SH-SY5Y (cell line): ENCODE data around the gene LARP4.

ENCODE experiments used
- GATA2 ChIP-seq: IDR thresholded peaks from 2 replicates; pipeline ENCODE4 v1.6.1; 2011; ENCODE audit warnings: mild to moderate bottlenecking, low read depth, low read length
- GATA3 ChIP-seq: IDR thresholded peaks from 2 replicates; pipeline ENCODE4 v1.6.1; 2011; ENCODE audit warnings: low read depth, mild to moderate bottlenecking, low read length, moderate library complexity

Gene LARP4

GRCh38 chr12:50442178-50442908 lies 41.7 kb downstream of the LARP4 start:
- TF ChIP-seq GATA2, result no peak

- TF ChIP-seq GATA2 (no peak), GATA3 (no peak)
Measured at GRCh38 chr12:50452795-50453194, 52.1 kb downstream of the LARP4 start.

- TF ChIP-seq GATA2 (no peak), GATA3 (no peak)
Measured at GRCh38 chr12:50453872-50454271, 53.2 kb downstream of the LARP4 start.

GRCh38 chr12:50458606-50459005 lies 57.9 kb downstream of the LARP4 start:
- TF ChIP-seq GATA2, result no peak
- TF ChIP-seq GATA3, result no peak

GRCh38 chr12:50467439-50467838 lies 66.8 kb downstream of the LARP4 start:
- TF ChIP-seq GATA3 (no peak), GATA2 (no peak)

- TF ChIP-seq GATA3 (no peak), GATA2 (no peak)
Measured at GRCh38 chr12:50477241-50477832, 76.7 kb downstream of the LARP4 start.

- TF ChIP-seq GATA2 (no peak), GATA3 (no peak)
Measured at GRCh38 chr12:50482571-50482970, 81.9 kb downstream of the LARP4 start.

GRCh38 chr12:50483488-50483887 lies 82.8 kb downstream of the LARP4 start:
- TF ChIP-seq GATA3 (no peak), GATA2 (no peak)

GRCh38 chr12:50488801-50489200 lies 88.1 kb downstream of the LARP4 start:
- TF ChIP-seq GATA3, result no peak
- TF ChIP-seq GATA2, result no peak

- TF ChIP-seq GATA2, result no peak
- TF ChIP-seq GATA3, result no peak
Measured at GRCh38 chr12:50504798-50505674, 104.4 kb downstream of the LARP4 start, which contains the start of gene DIP2B. Gene DIP2B (plus strand): TSS chr12:50504985. CDS start chr12:50505141, 156 bp downstream.

GRCh38 chr12:50505675-50506530 lies 105.2 kb downstream of the LARP4 start:
- no peak for TF ChIP-seq GATA2
- no peak for TF ChIP-seq GATA3

GRCh38 chr12:50506753-50507473 lies 106.2 kb downstream of the LARP4 start:
- no peak for TF ChIP-seq GATA3
- no peak for TF ChIP-seq GATA2

- TF ChIP-seq GATA3, result no peak
- no peak for TF ChIP-seq GATA2
Measured at GRCh38 chr12:50507474-50507838, 106.8 kb downstream of the LARP4 start.

GRCh38 chr12:50507930-50508329 lies 107.2 kb downstream of the LARP4 start:
- TF ChIP-seq GATA3 (no peak), GATA2 (no peak)
